PC-3 (cell line): Measurements from ENCODE around the gene RMC1.

ENCODE experiments used
- EZH2 ChIP-seq: fragments of 300-600 bp; sonication (generic); IDR thresholded peaks from one replicate; pipeline ENCODE4 v1.6.1; 2017; ENCODE audit warnings: antibody characterized with exemption, mild to moderate bottlenecking, low read length; ENCODE audit not compliant: unreplicated experiment
- TF ChIP-seq, protein P1 (sequence below): fragments of 300-600 bp; sonication (generic); conservative IDR thresholded peaks from 2 replicates; pipeline ENCODE4 v1.5.1; 2017; ENCODE audit warnings: antibody characterized with exemption, low read depth, mild to moderate bottlenecking, low read length

DNA sequence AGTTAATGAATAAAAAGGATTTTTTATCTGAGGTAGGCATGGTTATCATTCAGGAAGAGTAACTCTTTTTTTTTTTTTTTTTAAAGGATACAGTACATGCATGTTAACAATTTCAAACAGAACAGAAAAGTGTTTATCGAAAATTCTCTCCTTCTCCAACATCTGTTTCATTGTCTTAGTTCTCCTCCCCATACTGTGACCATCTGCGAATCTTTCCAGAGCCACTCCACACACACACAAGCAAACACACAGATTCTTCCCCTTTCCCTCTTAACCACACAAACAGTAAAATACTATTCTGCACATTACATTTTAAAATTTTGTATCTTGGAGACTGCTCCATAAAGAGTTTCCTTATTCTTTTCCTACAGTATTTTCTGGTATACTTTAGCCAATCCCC is 45.0 kb downstream of the RMC1 start:
- TF ChIP-seq, protein P1, sequence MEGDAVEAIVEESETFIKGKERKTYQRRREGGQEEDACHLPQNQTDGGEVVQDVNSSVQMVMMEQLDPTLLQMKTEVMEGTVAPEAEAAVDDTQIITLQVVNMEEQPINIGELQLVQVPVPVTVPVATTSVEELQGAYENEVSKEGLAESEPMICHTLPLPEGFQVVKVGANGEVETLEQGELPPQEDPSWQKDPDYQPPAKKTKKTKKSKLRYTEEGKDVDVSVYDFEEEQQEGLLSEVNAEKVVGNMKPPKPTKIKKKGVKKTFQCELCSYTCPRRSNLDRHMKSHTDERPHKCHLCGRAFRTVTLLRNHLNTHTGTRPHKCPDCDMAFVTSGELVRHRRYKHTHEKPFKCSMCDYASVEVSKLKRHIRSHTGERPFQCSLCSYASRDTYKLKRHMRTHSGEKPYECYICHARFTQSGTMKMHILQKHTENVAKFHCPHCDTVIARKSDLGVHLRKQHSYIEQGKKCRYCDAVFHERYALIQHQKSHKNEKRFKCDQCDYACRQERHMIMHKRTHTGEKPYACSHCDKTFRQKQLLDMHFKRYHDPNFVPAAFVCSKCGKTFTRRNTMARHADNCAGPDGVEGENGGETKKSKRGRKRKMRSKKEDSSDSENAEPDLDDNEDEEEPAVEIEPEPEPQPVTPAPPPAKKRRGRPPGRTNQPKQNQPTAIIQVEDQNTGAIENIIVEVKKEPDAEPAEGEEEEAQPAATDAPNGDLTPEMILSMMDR: no peak
- no peak for TF ChIP-seq EZH2
